Cerebellar cortex (tissue), 1 donor: Measurements from ENCODE around the gene SLC24A2.
A peak's percentile ranks its signal among the peaks of the same experiment; 100 is the strongest.
"Not testable (repeated sequence)": the region's sequence is repeated elsewhere in the genome, so short reads cannot be mapped to it uniquely, and the experiment has no call there.

ENCODE experiments used
- DNase-seq: peaks from one replicate; pipeline ENCODE4 v3.0.0-alpha.2; 2015; ENCODE audit warnings: low spot score

The SLC24A2 gene

GRCh38 chr9:19788614-19789271 is at the start of gene SLC24A2:
TSS of gene SLC24A2 (minus strand) at chr9:19789037.
- DNase-seq, result peak; percentile 25

- DNase-seq, result not testable (repeated sequence)
These were observed 44.5 kb upstream of the SLC24A2 start for GRCh38 chr9:19833331-19833730.

- DNase-seq, result no peak
These were observed 42.0 kb upstream of the SLC24A2 start for GRCh38 chr9:19830796-19831195.

- DNase-seq, result no peak
These were observed 39.8 kb upstream of the SLC24A2 start for GRCh38 chr9:19828576-19829109.

- no peak for DNase-seq
These were observed 27.9 kb upstream of the SLC24A2 start for GRCh38 chr9:19816769-19817168.

GRCh38 chr9:19812194-19812593 is 23.4 kb upstream of the SLC24A2 start:
- DNase-seq, result no peak

GRCh38 chr9:19809422-19810269 is 20.8 kb upstream of the SLC24A2 start:
- DNase-seq, result no peak

- no peak for DNase-seq
These were observed 18.5 kb upstream of the SLC24A2 start for GRCh38 chr9:19807182-19807892.

- DNase-seq, result no peak
These were observed 15.6 kb upstream of the SLC24A2 start for GRCh38 chr9:19804431-19804830.

- no peak for DNase-seq
These were observed 12.0 kb upstream of the SLC24A2 start for GRCh38 chr9:19800884-19801283.

GRCh38 chr9:19799784-19800183 is 10.9 kb upstream of the SLC24A2 start:
- DNase-seq, result no peak

GRCh38 chr9:19788152-19788551 is 685 bp downstream of the SLC24A2 start:
- DNase-seq, result peak; percentile 16

- peak; percentile 16 for DNase-seq
These were observed 1.2 kb downstream of the SLC24A2 start for GRCh38 chr9:19787672-19788071.

- DNase-seq, result peak; percentile 32
These were observed 3.6 kb downstream of the SLC24A2 start for GRCh38 chr9:19785230-19785629.

- DNase-seq, result no peak
These were observed 4.7 kb downstream of the SLC24A2 start for GRCh38 chr9:19784136-19784535.

GRCh38 chr9:19783500-19783899 is 5.3 kb downstream of the SLC24A2 start:
- no peak for DNase-seq

- DNase-seq, result peak; percentile 40
These were observed 6.8 kb downstream of the SLC24A2 start for GRCh38 chr9:19782005-19782404.

GRCh38 chr9:19781240-19781639 is 7.6 kb downstream of the SLC24A2 start:
- no peak for DNase-seq

- no peak for DNase-seq
These were observed 17.4 kb downstream of the SLC24A2 start for GRCh38 chr9:19771446-19771845.

- no peak for DNase-seq
These were observed 17.9 kb downstream of the SLC24A2 start for GRCh38 chr9:19770973-19771372.

GRCh38 chr9:19769213-19769612 is 19.6 kb downstream of the SLC24A2 start:
- no peak for DNase-seq

GRCh38 chr9:19768798-19769197 is 20.0 kb downstream of the SLC24A2 start:
- DNase-seq, result no peak
